ENCODE measurements around the gene HTR1B.

The HTR1B gene

GRCh38 chr6:77456531-77457248 lies 6.6 kb downstream of the HTR1B start:
- DNase-seq (ENCODE audit: low read depth in 3 of 3), result no peak

DNA sequence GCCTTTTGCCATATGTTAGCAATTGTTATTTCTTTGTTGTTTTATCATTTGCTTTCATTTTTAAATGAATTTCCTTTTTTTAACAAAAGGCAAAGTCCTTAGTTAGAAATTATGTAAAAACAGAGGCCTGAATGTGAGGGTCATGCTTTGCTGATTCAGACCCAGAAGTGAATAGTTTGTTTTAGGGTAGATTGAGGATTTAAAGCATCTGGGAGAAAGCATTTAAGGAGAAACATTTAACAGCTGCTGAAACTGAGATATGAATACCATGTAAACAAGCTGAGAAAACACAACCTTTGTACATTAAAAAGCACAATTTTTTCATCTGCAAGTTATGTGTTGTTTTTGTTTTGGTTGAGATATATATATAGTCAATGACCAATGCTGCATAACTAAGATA lies 8.0 kb downstream of the HTR1B start:
- no peak for DNase-seq (ENCODE audit: low read depth in 3 of 3)

- no peak for DNase-seq (ENCODE audit: low read depth in 3 of 3)
Observed at GRCh38 chr6:77454386-77454785, 8.9 kb downstream of the HTR1B start.

DNA sequence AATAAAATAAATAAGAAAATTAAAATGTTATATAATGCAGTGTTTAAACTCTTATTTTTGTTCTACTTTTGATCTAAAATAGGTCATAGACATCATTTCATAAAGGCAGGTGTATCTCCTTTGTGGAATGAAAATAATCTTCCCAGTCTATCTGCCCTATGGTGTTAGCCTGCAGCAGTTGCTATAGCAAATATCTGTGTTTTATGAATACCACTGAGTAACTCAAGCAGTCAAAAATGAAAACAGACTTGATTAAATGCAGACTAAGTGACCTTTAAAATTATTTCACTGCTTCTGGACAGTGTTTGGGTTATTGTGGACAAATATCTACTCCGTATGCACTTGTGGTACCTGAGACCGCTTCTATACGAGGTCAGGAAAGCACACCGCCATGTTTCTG lies 11.8 kb downstream of the HTR1B start:
- no peak for DNase-seq (ENCODE audit: low read depth in 3 of 3)

DNA sequence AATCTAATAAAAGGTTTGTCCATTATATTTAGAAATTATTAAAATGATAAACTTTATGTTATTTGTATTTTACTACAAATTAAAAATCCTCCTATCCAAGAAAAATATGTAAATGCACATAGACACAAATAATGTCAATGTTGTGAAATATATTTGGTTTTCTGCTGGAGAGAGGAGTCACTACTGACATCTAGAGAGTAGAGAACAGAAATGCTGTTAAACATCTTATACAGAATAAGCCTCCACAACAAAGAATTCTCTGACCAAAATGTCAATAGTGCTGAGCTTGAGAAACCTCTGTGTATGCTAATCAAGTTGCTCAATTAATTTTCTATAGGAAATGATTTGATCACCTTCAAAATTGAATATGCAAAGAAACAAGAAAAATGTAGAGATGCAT lies 12.4 kb downstream of the HTR1B start:
- DNase-seq (ENCODE audit: low read depth in 3 of 3), result no peak

GRCh38 chr6:77448546-77448945 lies 14.7 kb downstream of the HTR1B start:
- no peak for DNase-seq (ENCODE audit: low read depth in 3 of 3)

DNA sequence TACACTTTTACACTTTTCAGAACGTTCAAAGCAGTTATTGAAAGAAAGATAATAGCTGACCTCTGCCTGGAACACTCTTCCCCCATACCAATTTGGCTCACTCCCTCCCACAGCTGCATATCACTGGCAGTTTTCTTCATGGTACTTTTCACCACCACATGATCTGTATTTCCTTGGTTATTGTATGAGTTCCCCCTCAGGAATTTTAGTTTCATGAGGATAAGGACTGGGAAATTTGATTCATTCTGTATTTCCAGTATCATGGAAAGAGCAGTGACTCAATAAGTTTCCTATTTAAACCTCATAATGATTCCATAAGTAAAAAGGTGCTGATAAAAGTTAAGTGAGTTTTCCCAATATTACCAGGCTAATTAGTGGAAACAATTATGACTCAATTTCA lies 16.0 kb downstream of the HTR1B start:
- no peak for DNase-seq (ENCODE audit: low read depth in 3 of 3)

GRCh38 chr6:77446249-77446648 lies 17.0 kb downstream of the HTR1B start:
- DNase-seq (ENCODE audit: low read depth in 3 of 3), result no peak

DNA sequence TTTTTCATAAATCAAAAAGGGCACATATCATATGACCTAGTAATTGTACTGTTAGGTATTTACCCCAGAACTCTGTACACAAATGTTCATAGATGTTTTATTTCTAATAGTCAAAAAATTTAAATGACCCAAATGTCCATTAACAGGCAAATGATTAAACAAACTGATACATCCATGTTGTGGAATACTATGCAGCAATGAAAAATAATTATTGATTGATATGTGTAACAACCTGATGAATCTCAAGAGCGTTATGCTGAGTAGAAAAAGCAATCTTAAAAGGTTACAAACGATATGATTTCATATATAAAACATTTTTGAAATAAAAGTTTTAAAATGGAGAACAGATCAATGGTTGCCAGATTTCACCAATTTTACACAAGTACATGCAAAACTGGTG lies 18.1 kb downstream of the HTR1B start:
- no peak for DNase-seq (ENCODE audit: low read depth in 3 of 3)

DNA sequence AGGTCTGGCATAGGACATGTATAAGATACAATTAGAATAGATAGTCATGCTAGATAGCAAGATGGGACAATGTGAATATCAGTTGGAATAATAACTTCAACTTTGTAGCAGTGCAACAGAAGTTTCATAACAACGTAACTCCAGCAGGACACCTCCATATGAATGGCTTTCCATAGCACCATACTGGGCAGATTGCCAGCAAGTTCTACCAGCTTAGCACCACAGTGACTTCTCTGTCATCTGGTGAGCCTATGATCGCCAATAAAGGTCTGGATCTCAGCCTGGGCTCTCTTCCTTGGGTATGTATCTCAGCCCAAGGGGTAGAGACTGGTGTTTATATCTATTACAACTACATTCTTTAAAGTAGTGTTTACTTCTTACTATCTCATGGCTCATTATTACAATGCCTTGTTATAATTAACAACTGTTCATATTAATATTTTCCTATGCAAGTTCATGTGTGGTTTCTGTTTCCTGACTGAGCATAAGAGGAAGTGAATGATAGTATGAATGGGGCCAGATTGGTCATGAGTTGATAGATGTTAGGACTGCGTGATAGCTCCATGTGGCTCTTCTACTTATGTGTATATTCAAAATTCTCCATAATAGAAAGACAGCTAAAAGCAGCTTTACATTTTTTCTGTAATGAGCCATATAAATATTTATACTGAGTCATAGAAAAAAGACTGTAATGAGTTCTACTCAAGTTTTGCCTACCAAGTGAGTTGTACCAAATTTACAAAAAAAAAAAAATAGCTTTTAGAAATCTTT lies 22.9 kb downstream of the HTR1B start:
- no peak for DNase-seq (ENCODE audit: low read depth in 3 of 3)

GRCh38 chr6:77433888-77434287 lies 29.4 kb downstream of the HTR1B start:
- no peak for DNase-seq (ENCODE audit: low read depth in 3 of 3)

GRCh38 chr6:77430504-77430903 lies 32.8 kb downstream of the HTR1B start:
- DNase-seq (ENCODE audit: low read depth in 3 of 3), result no peak

GRCh38 chr6:77425671-77426070 lies 37.6 kb downstream of the HTR1B start:
- no peak for DNase-seq (ENCODE audit: low read depth in 3 of 3)

- no peak for DNase-seq (ENCODE audit: low read depth in 3 of 3)
Observed at GRCh38 chr6:77425216-77425615, 38.1 kb downstream of the HTR1B start.

GRCh38 chr6:77424761-77425160 lies 38.5 kb downstream of the HTR1B start:
- DNase-seq (ENCODE audit: low read depth in 3 of 3), result no peak

DNA sequence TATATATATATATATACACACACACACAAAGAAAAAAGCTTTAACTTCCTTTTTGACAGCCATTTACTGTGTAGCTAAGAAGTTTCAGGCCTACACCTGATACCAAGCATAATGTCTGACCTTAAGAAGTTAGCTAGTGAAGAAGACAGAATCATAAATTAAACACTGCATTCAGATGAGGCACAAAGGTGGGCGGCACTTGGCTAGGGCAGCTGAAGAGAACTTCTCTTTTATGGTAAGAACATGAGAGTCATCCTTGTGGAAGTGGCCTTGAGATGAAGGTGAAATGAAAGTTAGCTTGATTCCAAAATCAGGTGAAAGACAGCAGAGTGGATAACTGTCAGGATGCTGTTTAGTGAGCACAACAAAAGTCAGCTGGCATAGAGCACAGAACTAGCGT lies 46.5 kb downstream of the HTR1B start:
- no peak for DNase-seq (ENCODE audit: low read depth in 3 of 3)

DNA sequence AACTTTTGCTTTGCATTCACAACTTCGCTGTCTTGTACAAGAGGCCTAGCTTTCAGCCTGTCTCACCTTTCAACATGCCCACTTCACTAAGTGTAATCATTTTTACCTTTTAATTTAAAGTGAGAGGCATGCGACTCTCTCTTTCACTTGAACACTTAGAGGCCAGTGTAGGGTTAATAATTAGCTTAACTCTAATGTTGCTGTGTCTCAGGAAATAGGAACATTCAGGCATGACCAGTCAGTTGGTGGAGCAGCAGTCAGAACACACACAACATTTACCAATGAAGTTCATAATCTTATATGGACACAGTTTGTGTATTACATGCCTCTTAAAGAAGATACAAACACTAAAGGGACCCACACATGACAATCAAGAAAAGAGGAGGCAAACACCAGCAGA lies 47.6 kb downstream of the HTR1B start:
- DNase-seq (ENCODE audit: low read depth in 3 of 3), result no peak

All from stimulated activated CD4-positive, alpha-beta T cell treated with anti-CD3 and anti-CD28 coated beads, TNF-alpha, amount 100 ng/mL, for 48 hours (primary cell).